Measurements from ENCODE around the gene MBD6.

DNA sequence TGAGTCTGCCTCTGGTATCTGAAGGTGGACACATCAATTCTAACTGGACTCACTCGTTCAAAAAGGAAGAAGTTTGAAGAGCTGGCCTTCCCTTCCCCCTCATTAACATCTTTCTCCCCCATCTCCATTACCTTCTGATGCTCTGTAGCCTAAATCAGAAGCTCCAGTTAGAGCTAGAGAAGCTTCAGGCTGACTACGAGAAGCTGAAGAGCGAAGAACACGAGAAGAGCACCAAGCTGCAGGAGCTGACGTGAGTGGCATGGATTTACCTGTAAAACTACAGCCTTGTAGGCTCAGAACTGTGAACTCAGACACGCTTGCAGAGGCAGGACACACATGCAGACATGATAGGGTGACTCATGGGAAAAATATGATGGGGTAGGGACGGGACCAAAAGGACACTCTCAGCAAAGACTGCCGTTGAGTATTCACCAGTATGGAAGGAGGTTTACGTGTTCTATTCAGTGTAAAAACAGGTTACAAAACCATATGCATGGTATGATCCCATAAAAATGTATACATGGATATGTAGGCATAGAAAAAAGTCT, 54.1 kb downstream of the MBD6 start:
- TF ChIP-seq EZH2 (IDR thresholded peaks at IDR 0.05; ENCODE audit: borderline replicate concordance, low read depth, low read length, poor library complexity, severe bottlenecking) = no peak
- TF ChIP-seq, protein P1, sequence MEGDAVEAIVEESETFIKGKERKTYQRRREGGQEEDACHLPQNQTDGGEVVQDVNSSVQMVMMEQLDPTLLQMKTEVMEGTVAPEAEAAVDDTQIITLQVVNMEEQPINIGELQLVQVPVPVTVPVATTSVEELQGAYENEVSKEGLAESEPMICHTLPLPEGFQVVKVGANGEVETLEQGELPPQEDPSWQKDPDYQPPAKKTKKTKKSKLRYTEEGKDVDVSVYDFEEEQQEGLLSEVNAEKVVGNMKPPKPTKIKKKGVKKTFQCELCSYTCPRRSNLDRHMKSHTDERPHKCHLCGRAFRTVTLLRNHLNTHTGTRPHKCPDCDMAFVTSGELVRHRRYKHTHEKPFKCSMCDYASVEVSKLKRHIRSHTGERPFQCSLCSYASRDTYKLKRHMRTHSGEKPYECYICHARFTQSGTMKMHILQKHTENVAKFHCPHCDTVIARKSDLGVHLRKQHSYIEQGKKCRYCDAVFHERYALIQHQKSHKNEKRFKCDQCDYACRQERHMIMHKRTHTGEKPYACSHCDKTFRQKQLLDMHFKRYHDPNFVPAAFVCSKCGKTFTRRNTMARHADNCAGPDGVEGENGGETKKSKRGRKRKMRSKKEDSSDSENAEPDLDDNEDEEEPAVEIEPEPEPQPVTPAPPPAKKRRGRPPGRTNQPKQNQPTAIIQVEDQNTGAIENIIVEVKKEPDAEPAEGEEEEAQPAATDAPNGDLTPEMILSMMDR (conservative IDR thresholded peaks at IDR 0.05; ENCODE audit: low read depth, low read length) = no peak

Data from A673 (cell line).